NOMO-1 treated with dmso at 0.1 percent for 144 hours (cell line): ENCODE results near the gene ITGBL1.

ENCODE experiments used
- DNase-seq: peaks from one replicate; lab custom pipeline; 2025; ENCODE audit not compliant: unreplicated experiment; lab: John Stamatoyannopoulos, UW

The ITGBL1 gene

GRCh38 chr13:101739382-101740178, 287.1 kb downstream of the ITGBL1 start:
- DNase-seq: no peak

- DNase-seq: no peak
Measured at GRCh38 chr13:101746513-101746912, 294.0 kb downstream of the ITGBL1 start.

GRCh38 chr13:101747039-101747438, 294.6 kb downstream of the ITGBL1 start:
- DNase-seq: no peak

GRCh38 chr13:101749584-101749983, 297.1 kb downstream of the ITGBL1 start:
- no peak for DNase-seq

DNA sequence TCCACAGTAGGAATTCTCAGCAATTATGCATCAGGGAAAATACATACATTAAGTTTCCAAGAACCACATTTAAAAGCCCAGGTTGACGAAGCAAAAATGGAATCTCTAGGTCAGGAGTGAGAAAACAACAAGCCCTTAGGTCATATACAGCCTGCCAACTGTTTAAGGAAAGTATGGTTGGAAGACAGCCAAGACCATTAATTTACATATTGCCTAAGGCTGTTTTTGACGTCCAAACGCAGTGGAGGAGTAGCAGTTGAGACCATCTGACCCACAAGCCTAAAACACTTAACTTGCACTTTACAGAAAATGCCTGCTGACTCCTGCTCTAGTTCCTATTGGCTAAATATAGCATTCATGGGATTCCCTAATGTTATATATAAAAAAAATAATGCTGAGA, 299.0 kb downstream of the ITGBL1 start:
- DNase-seq: no peak

DNA sequence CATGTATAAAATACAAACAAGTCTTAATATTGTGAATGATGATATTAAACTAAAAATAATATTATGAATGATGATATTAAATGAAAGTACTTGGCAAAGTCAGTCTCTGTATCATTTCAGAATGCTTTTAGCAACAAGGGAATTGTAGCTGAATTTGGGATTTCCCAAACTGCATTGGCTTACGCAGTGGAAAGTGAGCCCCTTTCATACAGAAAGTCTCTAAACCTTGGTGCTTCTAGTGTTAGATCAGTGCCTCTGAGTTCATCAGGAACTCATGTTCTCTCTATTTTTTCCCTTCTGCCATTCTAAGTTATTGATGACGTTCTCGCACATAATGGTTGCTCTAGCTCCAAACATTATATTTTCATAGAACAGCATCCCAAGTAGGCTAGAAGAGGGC, 300.0 kb downstream of the ITGBL1 start:
- no peak for DNase-seq

DNA sequence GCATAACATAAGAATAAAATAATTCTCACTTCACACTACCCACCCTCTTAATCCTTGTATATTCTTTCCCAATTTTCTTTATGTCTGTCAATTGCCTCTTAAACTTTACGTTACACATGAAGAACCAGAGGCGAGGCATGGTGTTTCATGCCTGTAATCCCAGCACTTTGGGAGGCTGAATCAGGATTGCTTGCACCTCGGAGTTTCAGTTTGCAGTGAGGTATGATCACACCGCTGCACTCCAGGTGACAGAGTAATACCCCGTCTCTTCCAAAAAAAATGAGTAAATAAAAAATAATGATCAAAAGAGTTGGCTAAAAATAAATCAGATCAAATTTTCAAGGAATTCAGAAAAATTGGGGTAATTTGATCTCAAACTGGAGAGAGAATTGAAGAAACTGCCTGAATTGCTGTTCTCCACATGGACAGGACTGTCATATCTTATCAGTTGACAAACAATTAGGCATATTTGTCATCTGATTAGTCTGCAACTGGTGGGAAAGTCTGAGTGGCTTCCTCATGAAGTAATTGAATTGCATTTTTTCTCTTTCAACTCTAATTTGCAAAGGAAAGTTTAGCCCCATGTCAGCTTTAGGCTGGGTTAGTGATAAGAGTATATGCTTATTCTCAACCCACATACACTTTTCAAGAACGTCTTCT, 302.9 kb downstream of the ITGBL1 start:
- DNase-seq: no peak

DNA sequence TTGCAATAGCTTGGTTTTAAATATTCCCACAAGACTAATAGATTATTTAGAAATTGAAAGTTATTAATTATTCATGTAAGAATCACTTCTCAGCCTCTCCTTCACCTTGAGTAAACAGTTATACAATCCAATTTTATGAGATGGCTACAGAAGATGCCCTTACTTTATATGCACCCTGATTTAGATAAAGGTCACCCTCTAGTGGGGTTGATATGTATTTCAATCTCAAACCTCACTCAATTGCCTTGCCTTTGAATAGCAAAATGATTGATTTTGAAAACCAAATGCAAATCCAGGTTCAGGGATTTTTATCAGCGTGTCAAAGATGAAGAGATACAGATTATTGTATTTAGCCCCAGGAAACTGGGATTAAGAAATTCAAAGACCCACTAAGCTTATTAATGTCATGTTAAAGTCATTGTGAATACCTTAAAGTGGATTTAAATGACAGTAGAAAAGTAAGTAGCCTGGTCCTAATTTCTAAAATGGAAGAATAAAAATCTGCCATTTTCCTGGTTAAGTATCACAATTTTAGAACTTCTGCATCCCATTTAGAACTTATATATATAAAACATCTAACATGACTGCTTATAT, 305.1 kb downstream of the ITGBL1 start:
- no peak for DNase-seq

DNA sequence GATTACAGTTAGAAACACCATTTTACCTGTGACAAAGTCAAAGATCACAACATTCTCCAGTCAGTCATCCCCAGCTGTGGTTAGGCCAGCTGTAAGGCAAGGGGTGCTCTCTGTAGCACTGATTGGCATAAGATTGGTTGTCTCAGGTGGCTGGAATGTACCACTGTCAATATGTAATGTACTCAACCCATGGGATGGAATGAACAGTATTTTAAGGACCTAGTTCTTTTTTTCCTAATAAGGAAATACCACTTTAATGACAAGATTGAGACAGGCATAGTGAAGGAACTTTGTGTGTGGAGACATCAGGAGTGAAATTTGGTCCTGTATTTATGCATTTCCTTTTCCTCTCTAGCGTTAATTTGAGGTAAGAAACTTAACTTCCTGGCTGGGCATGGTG, 310.7 kb downstream of the ITGBL1 start:
- no peak for DNase-seq
